Stimulated activated CD8-positive, alpha-beta memory T cell treated with anti-CD3 and anti-CD28 coated beads, Interleukin-4, amount 100 ng/mL, for 24 hours (primary cell): ENCODE measurements around the gene IMMP2L.

ENCODE experiments used
- DNase-seq: peaks from one replicate; pipeline ENCODE4 v3.0.0-alpha.2; 2020; ENCODE audit warnings: low read depth

The IMMP2L gene

GRCh38 chr7:111556977-111557376, 5.3 kb downstream of the IMMP2L start:
- DNase-seq = no peak

DNA sequence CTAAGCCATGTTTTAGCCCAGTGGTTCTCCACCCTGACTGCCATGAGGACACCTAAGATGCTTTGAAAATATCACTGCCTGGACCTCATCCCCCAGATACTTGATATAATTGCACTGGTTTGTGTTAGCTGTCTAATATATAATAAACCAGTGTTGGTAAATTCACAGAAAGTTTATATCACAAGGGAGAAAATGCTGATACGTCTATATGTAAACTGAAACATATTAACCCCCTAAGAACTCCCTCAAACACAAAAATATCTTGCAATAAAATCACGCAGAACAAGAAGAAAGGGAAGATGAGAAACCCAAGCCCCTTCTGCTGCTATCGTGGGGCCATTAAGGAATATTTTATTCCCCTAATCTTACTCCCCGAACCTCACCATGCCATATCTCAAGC, 8.2 kb downstream of the IMMP2L start:
- DNase-seq = no peak

GRCh38 chr7:111541067-111541466, 21.2 kb downstream of the IMMP2L start:
- no peak for DNase-seq

- no peak for DNase-seq
These were observed 22.0 kb downstream of the IMMP2L start for GRCh38 chr7:111540199-111540815.

DNA sequence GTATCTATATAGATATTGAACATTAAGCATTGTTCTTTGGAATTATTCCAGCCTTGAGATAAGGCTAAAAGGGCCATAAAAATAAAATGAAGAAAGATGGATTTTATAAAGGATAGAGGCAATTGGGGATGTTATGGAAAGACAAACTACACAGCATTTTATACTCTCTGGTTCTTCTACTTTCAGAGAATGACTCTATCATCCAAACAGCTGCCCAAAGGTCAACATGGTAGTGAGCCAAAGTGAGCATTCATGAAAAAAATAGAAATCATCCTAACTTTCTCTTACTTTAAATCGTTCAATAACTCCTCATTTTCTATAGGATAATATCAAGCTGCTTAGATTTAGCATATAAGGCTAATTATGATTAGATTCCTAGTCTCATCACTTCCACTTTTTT, 25.2 kb downstream of the IMMP2L start:
- DNase-seq = no peak

DNA sequence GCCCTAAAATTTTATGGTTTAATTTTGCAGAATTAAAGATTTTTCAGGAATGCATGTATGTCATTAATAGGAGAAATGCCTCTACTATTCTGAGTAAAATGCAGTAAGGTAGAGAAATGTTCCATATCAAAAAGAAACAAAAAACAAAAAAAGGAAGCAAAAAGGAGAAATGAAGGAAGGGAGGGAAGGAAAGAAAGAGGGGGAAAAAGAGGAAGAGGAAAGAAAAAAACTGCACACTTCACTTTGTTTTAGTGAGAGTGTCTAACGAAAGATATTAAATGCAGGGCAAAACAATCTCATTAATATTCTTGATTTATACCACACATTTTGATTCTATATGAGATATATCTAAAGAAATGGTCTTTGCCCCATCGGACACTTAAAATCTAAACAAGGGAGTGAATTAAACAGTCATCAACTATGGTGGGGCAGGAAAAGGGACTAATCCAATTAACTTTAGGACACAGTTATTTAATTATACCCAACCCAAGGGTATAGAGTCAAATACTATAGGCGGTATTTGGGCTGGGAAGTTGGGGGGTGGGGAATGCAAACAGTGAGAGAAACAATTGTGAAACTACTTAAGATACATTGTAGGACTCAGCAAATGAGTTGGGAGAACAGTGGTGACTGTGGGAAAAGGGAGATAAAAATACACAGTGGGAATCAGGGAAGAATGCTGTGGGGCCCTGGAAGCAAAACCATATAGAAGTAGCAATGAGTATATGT, 27.0 kb downstream of the IMMP2L start:
- DNase-seq = no peak

- DNase-seq = no peak
These were observed 29.7 kb downstream of the IMMP2L start for GRCh38 chr7:111532625-111533024.

GRCh38 chr7:111531993-111532392, 30.3 kb downstream of the IMMP2L start:
- no peak for DNase-seq

GRCh38 chr7:111530356-111530668, 32.0 kb downstream of the IMMP2L start:
- DNase-seq = no peak

GRCh38 chr7:111529507-111530355, 32.6 kb downstream of the IMMP2L start:
- DNase-seq = no peak

GRCh38 chr7:111528331-111528730, 34.0 kb downstream of the IMMP2L start:
- DNase-seq = no peak

DNA sequence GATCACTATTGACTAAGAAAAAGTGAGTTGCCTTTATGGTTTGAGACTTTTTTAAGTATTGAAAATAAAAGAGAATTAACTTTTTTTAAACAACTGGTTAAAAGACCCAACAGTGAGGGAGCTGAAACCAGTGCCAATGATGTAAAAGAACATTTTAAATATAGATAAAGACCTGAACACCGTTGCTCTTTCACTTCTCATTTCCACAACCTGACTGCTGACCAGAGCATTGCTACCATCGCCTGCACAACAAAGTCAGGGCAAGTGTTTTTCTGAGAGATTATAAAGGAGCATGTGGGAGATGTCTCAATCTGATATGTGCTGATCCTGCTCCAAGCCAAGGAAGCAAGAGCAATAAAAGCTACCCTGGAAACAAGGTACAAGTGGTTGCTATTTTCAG, 34.7 kb downstream of the IMMP2L start:
- no peak for DNase-seq

- DNase-seq = no peak
These were observed 37.2 kb downstream of the IMMP2L start for GRCh38 chr7:111525100-111525499.

GRCh38 chr7:111521660-111522059, 40.6 kb downstream of the IMMP2L start:
- no peak for DNase-seq

DNA sequence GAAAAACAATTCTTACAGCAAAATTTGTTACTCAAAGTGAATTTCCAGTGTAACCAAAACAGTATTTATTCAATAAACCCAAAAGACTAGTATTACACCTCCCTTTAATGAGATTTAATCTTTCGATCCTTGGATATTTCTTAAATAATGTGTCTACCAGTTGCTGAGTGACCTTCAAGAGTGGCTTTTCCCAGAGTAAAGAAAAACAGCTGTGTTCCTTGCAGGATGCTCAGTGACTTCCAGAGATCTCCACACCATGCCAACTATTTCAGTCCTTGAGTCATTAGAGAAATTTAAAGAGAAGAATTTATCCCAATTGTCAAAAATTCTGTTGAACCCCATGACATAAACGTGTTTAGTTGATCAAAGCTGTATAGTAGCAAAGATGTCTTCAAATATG, 44.0 kb downstream of the IMMP2L start:
- no peak for DNase-seq

DNA sequence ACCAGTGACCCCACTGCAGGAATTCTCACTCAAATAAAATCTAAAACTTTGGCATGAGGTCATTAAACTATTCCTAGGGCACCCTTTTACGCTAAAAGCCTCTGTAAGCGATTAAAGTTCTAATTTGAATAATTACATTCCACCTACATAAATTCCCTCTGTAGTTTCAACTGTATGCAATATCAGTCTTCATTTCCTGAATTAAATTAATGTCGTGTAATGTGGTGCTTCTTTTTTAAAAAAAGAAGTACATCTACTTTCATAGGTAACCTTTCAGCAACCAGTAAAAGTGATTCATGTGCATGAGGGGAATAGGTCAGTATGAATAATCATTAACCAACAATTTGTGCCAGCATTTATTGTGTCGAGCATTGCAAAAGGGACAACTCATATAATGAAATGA, 44.7 kb downstream of the IMMP2L start:
- no peak for DNase-seq

- no peak for DNase-seq
These were observed 45.7 kb downstream of the IMMP2L start for GRCh38 chr7:111516612-111517011.

- DNase-seq = no peak
These were observed 48.7 kb downstream of the IMMP2L start for GRCh38 chr7:111513566-111513965.

DNA sequence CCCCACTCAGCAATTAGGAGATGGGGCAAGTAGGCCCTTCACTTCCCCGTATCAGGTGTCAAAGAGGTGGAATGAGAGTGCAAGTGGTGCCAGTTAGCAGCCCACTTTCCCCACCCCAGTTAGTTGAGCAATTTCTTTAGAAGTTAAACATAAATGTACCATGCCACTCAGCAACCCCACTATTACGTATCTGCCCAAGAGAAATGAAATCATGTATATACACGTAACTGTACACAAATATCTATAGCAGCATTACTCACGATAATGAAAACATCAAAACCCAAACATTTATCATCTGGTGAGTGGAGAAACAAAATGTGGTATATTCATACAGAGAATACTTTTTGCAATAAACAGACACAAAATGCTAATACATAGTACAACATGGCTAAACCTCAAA, 50.4 kb downstream of the IMMP2L start:
- no peak for DNase-seq

DNA sequence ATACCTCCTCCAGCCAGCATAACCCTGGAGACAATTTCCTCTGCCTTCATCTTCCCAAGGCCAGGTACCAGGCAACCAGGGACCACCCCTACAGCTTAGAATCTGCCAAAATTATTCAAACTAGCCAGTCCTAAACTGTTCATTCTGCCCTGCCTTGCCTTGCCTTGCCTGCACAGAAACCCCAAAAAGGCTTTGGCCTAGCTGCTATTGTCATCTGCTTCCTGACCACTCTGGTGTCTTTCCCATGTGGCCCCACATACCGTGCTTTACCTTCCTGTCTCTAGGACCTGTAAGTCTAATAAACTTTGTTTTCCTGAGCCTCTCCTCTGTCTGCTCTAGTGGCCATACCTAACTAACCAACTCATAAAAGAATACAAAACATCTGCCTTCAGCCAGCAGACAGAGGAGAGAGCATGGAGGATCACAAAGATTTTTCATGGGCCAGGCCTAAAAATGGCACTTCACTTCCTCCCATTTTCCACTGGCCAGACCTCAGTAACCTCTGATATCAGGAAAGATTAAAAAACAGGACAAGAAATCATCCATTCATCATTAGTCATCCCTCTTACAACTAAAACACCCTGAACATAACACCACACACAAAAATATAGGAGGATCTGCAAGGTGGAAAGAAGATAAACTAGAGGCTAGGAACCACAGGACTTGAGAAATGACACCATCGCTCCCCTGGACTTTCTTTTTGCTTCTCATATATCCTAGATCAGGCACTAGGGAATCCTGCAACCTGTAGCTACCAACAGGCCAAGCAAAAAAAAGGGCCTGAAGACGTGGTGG, 51.5 kb downstream of the IMMP2L start:
- no peak for DNase-seq

DNA sequence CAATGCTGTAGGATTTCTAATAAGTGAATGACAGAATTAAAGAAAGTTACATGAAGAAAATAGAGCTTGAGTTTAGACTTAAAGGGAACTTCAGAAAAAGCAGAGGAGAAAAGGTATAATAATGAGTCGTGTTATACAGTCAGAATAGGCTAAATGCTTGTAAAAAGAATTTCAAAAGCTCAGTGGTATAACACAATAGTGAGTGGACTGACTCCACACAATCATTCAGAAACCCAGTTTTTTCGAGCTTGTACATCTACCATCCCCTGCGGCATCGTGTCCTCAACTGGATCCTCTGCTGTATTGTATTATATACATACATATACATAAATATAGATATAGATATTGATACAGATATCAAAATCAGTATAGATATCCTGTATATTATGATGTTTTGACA, 52.2 kb downstream of the IMMP2L start:
- DNase-seq = no peak

- DNase-seq = no peak
These were observed 53.0 kb downstream of the IMMP2L start for GRCh38 chr7:111509288-111509687.
